Progenitor cell of endocrine pancreas (in vitro differentiated cells): ENCODE measurements around the gene TRIM8. TPM values are rescaled to one million over a fixed set of nuclear protein-coding genes. Genes with fewer than 3 reads are reported as not detected.
"Not testable (repeated sequence)": the region's sequence is repeated elsewhere in the genome, so short reads cannot be mapped to it uniquely, and the experiment has no call there.

Experiments
- DNase-seq: peaks from one replicate; pipeline ENCODE4 v3.0.0; 2021; ENCODE audit warnings: low spot score; ENCODE audit not compliant: unreplicated experiment
- H3K27ac Mint-ChIP-seq: 2 replicates; pipeline ENCODE4 v1.8.0; 2021; ENCODE audit warnings: mild to moderate bottlenecking, moderate library complexity, mixed read lengths
- H3K27me3 Mint-ChIP-seq: 2 replicates; pipeline ENCODE4 v1.8.0; 2021; ENCODE audit warnings: mixed read lengths
- H3K36me3 Mint-ChIP-seq: 2 replicates; pipeline ENCODE4 v1.8.0; 2022; ENCODE audit warnings: mixed read lengths; ENCODE audit not compliant: insufficient read depth
- H3K4me1 Mint-ChIP-seq: 2 replicates; pipeline ENCODE4 v1.8.0; 2021; ENCODE audit warnings: low read depth, mixed read lengths
- H3K4me3 Mint-ChIP-seq: 2 replicates; pipeline ENCODE4 v1.8.0; 2021; ENCODE audit warnings: low read depth, mild to moderate bottlenecking, moderate library complexity, mixed read lengths
- H3K9me3 Mint-ChIP-seq: 2 replicates; pipeline ENCODE4 v1.8.0; 2021; ENCODE audit warnings: low read depth, mixed read lengths
- total RNA-seq: library from RNA; stranded (reverse); gene quantifications from 2 replicates; pipeline ENCODE4 v1.2.1, GENCODE V29; 2021
- TF ChIP-seq, protein P1 (sequence below): fragments of 200-600 bp; sonication (generic); IDR thresholded peaks from one replicate; pipeline ENCODE4 v1.5.0; 2021; ENCODE audit warnings: antibody characterized with exemption, mild to moderate bottlenecking; ENCODE audit not compliant: unreplicated experiment

The TRIM8 gene
- total RNA-seq, 1 donor from 2014 or later, result 66.1 TPM

DNA sequence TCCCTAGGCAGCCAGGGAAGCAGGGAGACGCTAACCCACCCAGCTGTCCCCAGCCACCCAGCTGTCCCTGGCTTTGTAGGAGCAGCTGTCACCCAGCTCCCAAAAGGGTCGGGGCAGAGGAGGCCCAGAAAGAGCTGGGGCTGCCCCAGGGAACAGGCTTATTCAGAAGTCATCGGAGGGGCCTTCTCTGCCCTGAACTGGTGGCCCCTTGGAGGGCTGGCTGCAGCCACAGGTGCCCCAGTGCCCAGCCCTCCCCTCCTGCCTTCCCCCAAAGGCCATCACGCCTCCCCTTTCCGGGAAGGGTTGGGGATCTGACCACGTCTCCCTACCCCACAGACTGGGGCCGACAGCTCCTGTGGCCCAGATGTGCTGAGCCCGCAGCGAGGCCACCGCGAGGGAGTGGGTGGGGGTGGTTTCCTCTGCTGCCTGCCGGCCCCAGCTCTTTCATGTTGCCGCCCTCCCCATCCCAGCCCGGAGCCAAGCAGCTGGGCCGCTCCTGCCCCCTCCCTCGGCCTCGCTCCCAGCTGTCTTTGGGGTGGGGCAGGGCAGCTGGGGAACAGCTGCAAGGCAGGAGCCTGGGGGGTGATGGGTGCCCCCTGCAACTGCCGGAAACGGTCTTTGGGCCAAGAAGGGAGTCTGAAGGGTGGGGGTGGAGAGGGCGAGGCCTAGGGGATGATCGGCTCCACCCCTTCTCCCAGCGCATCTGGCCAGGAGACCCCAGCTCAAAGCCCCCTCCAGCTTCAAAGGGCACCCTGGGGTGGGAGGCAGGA lies 16.8 kb downstream of the TRIM8 start:
- Mint-ChIP-seq H3K4me1 (peaks cover 1% of the 10 kb centered on the region), H3K9me3 (no peaks in the 10 kb centered on the region), H3K27ac (no peak overlapping the region), H3K36me3 (peaks cover 8% of the 10 kb centered on the region), H3K4me3 (no peak overlapping the region), H3K27me3 (no peaks in the 10 kb centered on the region)
- TF ChIP-seq, protein P1, sequence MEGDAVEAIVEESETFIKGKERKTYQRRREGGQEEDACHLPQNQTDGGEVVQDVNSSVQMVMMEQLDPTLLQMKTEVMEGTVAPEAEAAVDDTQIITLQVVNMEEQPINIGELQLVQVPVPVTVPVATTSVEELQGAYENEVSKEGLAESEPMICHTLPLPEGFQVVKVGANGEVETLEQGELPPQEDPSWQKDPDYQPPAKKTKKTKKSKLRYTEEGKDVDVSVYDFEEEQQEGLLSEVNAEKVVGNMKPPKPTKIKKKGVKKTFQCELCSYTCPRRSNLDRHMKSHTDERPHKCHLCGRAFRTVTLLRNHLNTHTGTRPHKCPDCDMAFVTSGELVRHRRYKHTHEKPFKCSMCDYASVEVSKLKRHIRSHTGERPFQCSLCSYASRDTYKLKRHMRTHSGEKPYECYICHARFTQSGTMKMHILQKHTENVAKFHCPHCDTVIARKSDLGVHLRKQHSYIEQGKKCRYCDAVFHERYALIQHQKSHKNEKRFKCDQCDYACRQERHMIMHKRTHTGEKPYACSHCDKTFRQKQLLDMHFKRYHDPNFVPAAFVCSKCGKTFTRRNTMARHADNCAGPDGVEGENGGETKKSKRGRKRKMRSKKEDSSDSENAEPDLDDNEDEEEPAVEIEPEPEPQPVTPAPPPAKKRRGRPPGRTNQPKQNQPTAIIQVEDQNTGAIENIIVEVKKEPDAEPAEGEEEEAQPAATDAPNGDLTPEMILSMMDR, result no peak
- DNase-seq, result no peak

DNA sequence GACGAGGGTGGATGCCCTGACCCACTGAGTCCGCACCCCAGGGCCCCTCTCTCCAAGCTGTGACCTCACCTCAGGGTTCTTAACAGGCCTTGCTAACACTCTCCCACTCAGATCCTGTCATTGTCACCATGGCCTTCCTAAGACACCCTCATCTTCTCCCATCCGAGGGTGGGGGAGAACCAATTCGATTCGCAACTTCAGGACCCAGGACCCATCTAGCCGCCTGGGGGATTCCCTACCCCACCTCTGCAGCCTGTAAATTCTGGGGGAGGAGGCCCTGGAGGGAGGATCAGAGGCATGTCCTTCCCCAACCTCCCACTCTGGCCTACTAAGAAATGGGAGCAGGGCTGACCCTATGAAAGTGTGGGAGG lies 17.4 kb downstream of the TRIM8 start:
- no peak for DNase-seq
- TF ChIP-seq, protein P1, result no peak
- Mint-ChIP-seq H3K4me3 (no peak overlapping the region), H3K27me3 (no peaks in the 10 kb centered on the region), H3K27ac (no peak overlapping the region), H3K4me1 (peaks cover 1% of the 10 kb centered on the region), H3K9me3 (no peaks in the 10 kb centered on the region), H3K36me3 (peaks cover 8% of the 10 kb centered on the region)

DNA sequence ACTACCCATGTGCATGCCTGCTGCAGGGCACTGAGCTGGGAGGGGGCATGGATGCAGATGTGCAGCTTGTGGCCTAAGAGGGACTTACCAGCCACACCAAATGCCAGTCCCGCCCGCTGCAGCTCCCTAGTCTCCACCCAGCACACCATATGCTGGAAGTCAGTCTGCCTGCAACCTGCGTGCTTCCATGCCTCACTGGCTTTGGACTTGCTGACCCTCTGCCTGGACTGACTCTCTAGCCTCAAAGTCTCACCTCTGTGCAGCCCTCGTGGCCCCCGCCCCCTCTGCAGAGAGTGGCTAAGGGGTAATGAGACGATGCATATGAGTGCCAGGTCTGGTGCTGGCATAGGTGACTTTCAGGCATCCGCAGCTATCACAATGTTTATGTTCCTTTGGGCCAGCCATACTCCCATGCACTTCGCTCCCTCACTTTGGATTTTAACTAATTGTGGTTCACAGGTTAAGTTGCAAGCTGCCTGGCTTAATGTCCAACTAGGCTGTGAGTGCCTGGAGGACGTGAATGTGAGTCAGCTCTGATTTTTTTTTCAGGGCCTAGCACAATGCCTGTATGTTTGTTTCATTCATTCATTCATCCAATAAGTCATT lies 21.7 kb downstream of the TRIM8 start:
- Mint-ChIP-seq H3K27me3 (peaks cover 3% of the 10 kb centered on the region), H3K9me3 (no peaks in the 10 kb centered on the region), H3K4me1 (peaks cover 5% of the 10 kb centered on the region), H3K36me3 (no peaks in the 10 kb centered on the region), H3K4me3 (no peak overlapping the region), H3K27ac (peak overlapping the region; percentile 78)
- no peak for DNase-seq
- TF ChIP-seq, protein P1, result no peak

DNA sequence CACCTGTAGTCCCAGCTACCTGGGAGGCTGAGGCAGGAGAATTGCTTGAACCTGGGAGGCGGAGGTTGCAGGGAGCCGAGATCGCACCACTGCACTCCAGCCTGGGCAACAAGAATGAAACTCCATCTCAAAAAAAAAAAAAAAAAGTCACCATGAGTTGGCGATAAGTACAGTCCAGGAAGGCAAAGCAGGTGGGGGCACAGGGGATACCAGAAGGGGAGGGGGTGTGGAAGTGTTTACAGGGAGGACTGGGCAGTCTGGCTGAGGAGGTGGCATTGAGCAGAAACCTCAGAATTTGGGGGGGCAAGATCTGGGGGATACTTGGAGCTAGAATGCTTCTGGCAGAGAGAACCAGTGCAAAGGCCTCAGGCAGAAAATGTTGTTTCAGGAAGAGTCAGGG lies 23.1 kb downstream of the TRIM8 start:
- not testable (repeated sequence) for H3K4me3 Mint-ChIP-seq, H3K27me3 Mint-ChIP-seq, H3K9me3 Mint-ChIP-seq, H3K36me3 Mint-ChIP-seq, DNase-seq, H3K4me1 Mint-ChIP-seq
- H3K27ac Mint-ChIP-seq, result peak overlapping the region; percentile 87

DNA sequence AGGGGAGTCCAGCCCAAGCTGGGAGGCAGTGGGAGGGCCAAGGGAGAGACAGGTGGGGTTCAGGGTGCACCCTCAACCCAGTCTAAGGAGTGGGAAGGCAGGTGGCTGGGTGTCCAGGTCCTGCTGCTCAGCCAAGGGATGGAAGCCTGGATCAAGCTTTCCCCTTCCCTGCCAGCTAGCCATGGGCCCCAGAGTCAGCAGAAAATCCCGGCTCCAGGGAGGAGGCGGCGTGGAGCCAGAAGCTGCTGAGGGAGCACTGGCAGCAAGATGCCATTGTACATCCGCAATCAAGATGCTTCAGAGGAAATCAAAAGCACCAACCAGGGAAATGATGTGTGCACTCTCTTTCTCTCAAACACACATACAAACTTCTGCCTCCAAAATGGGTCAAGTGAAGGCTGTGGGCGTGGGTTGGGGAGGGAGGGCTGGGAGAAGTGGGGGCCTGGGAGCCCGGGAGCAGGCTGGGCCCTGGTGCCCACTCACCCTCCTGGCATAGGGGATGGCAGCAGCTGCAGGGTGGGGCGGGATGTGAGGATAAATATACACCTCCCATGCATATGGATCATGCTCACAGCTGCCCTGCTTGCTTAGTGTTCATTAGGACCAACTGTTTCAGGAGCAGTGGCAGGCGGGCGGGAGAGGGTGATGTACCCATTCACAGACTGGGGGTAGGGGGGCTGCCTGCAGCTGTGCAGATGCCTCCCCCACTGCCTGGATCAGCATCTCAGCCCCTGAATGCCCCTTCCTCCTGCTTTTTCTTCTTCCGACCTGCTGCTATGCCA lies 24.2 kb downstream of the TRIM8 start:
- Mint-ChIP-seq H3K4me3 (no peak overlapping the region), H3K36me3 (no peaks in the 10 kb centered on the region), H3K9me3 (no peaks in the 10 kb centered on the region), H3K4me1 (peaks cover 6% of the 10 kb centered on the region), H3K27ac (no peak overlapping the region), H3K27me3 (peaks cover 3% of the 10 kb centered on the region)
- TF ChIP-seq, protein P1, result no peak
- no peak for DNase-seq
